HepG2 (cell line): ENCODE measurements around the gene BTN1A1. TPM values are rescaled to one million over a fixed set of nuclear protein-coding genes. Genes with fewer than 3 reads are reported as not detected.
A peak's percentile ranks its signal among the peaks of the same experiment; 100 is the strongest.

ENCODE experiments used
- FOXA1 ChIP-seq, 2 experiments: fragments of 450-650 bp in 1 of 2; sonication (generic) in 1 of 2; formaldehyde crosslinking in 1 of 2; IDR thresholded peaks; 2 replicates each; pipeline versions ENCODE4 v1.4.0 to v1.6.1; 2016 to 2020; ENCODE audit warnings: missing genetic modification reagents in 1 of 2
- HDAC6 ChIP-seq: fragments of 200-600 bp; sonication (generic); IDR thresholded peaks from 2 replicates; pipeline ENCODE4 v1.7.0; 2017; ENCODE audit warnings: mild to moderate bottlenecking, antibody characterized with exemption, low read length, low read depth
- HOXA3 ChIP-seq: sonication (generic); formaldehyde crosslinking; IDR thresholded peaks from 2 replicates; pipeline ENCODE4 v1.5.0; 2020; ENCODE audit warnings: missing genetic modification reagents
- NCOA5 ChIP-seq: sonication (generic); formaldehyde crosslinking; IDR thresholded peaks from 2 replicates; pipeline ENCODE4 v1.4.0; 2020; ENCODE audit warnings: missing genetic modification reagents
- NFIC ChIP-seq: IDR thresholded peaks from 2 replicates; pipeline ENCODE4 v1.6.1; 2012; ENCODE audit warnings: mild to moderate bottlenecking, low read length, inconsistent platforms
- ONECUT2 ChIP-seq: sonication (generic); formaldehyde crosslinking; IDR thresholded peaks from 2 replicates; pipeline ENCODE4 v1.4.0; 2020; ENCODE audit warnings: missing genetic modification reagents
- POGK ChIP-seq: sonication (generic); formaldehyde crosslinking; conservative IDR thresholded peaks from 2 replicates; pipeline ENCODE4 v1.8.0; 2022; ENCODE audit warnings: mild to moderate bottlenecking, moderate library complexity, missing genetic modification reagents
- POGZ ChIP-seq: sonication (generic); formaldehyde crosslinking; IDR thresholded peaks from 2 replicates; pipeline ENCODE4 v1.4.0; 2020; ENCODE audit warnings: mild to moderate bottlenecking, missing genetic modification reagents
- RARA ChIP-seq: IDR thresholded peaks from 2 replicates; pipeline ENCODE4 v1.6.1; 2016; ENCODE audit warnings: missing genetic modification reagents, missing compliant biosample characterization
- SPEN ChIP-seq: sonication (generic); formaldehyde crosslinking; IDR thresholded peaks from 2 replicates; pipeline ENCODE4 v1.5.1; 2020; ENCODE audit warnings: low read depth, mild to moderate bottlenecking, missing genetic modification reagents
- TAF1 ChIP-seq: sonication (generic); formaldehyde crosslinking; IDR thresholded peaks from 2 replicates; pipeline ENCODE4 v1.4.0; 2020; ENCODE audit warnings: missing genetic modification reagents
- ZNF234 ChIP-seq: sonication (generic); formaldehyde crosslinking; conservative IDR thresholded peaks from 2 replicates; pipeline ENCODE4 v1.5.1; 2020; ENCODE audit warnings: mild to moderate bottlenecking, missing genetic modification reagents
- ZNF563 ChIP-seq: sonication (generic); formaldehyde crosslinking; IDR thresholded peaks from 2 replicates; pipeline ENCODE4 v1.8.0; 2022; ENCODE audit warnings: mild to moderate bottlenecking, moderate library complexity, missing genetic modification reagents
- ZNF607 ChIP-seq: sonication (generic); formaldehyde crosslinking; IDR thresholded peaks from 2 replicates; pipeline ENCODE4 v1.5.1; 2020; ENCODE audit warnings: missing genetic modification reagents, mild to moderate bottlenecking, borderline replicate concordance
- ZNF614 ChIP-seq: IDR thresholded peaks from 2 replicates; pipeline ENCODE4 v1.6.1; 2018; ENCODE audit warnings: missing biosample characterization, missing genetic modification reagents, inconsistent platforms, borderline replicate concordance
- ZNF644 ChIP-seq: IDR thresholded peaks from 2 replicates; pipeline ENCODE4 v1.6.1; 2016; ENCODE audit warnings: low read depth
- polyA plus RNA-seq, 8 experiments: library from polyadenylated mRNA; depleted of rRNA in 3 of 8; stranded (reverse) in 7 of 8; unstranded in 1 of 8; fragments of >200 nt; fragmentation: Illumina TruSeq in 4 of 8; extraction: Trizol in 4 of 8; gene quantifications; 2 replicates each; pipeline versions ENCODE4 v1.2.1 to v1.2.3, GENCODE V29; 2011 to 2016; ENCODE audit warnings: low read depth in 4 of 8, missing spikeins in 1 of 8, mixed read lengths in 1 of 8; ENCODE audit not compliant: insufficient read depth in 1 of 8
- total RNA-seq, 5 experiments: library from RNA; depleted of rRNA; stranded (reverse); fragments of >200 nt; fragmentation: Illumina TruSeq; extraction: Trizol; gene quantifications; 2 replicates each; pipeline ENCODE4 v1.2.3, GENCODE V29; 2016; ENCODE audit warnings: low read depth in 1 of 5
- TF ChIP-seq, protein P1 (sequence below): sonication (generic); formaldehyde crosslinking; IDR thresholded peaks from 2 replicates; pipeline ENCODE4 v1.4.0; 2020; ENCODE audit warnings: missing genetic modification reagents
- TF ChIP-seq, protein P2 (sequence below), 2 experiments: fragments of 450-650 bp in 1 of 2; sonication (generic) in 1 of 2; formaldehyde crosslinking in 1 of 2; IDR thresholded peaks; 2 replicates each; pipeline versions ENCODE4 v1.6.1 to v1.8.0; 2016 to 2022; ENCODE audit warnings: antibody characterized with exemption in 1 of 2, mild to moderate bottlenecking in 1 of 2, missing genetic modification reagents in 1 of 2

The BTN1A1 gene
- total and polyA plus RNA-seq, 2 of the 13 experiments (the other 11 are each of a cell fraction or from before 2014, with no cell fraction given) = 0.04 TPM; not detected in 1

GRCh38 chr6:26520850-26521599 lies 20.9 kb downstream of the BTN1A1 start (continued):
- TF ChIP-seq ZNF563 (CRISPR knock-in tag) (no peak), ZNF644 (no peak), ZNF234 (0 out of 2 replicates have a peak, but pooled peaks have one; percentile 61), RARA (CRISPR knock-in tag) (no peak), ZNF614 (CRISPR knock-in tag) (no peak; the same call in 1 of the 2 replicates), HDAC6 (no peak), SPEN (CRISPR knock-in tag) (peak; percentile 42; the same call in 1 of the 2 replicates), ONECUT2 (CRISPR knock-in tag) (peak; percentile 64; the same call in 1 of the 2 replicates), NFIC (no peak; the same call in 1 of the 2 replicates), NCOA5 (CRISPR knock-in tag) (no peak), HOXA3 (peak; percentile 52; the same call in 1 of the 2 replicates), POGZ (CRISPR knock-in tag) (no peak), FOXA1 (IDR thresholded peaks at IDR 0.05) (no peak), FOXA1 (CRISPR knock-in tag; IDR thresholded peaks at IDR 0.05) (no peak), TAF1 (CRISPR knock-in tag) (no peak), POGK (CRISPR knock-in tag) (0 out of 2 replicates have a peak, but pooled peaks have one; percentile 51), ZNF607 (CRISPR knock-in tag) (no peak)
- TF ChIP-seq, protein P1, sequence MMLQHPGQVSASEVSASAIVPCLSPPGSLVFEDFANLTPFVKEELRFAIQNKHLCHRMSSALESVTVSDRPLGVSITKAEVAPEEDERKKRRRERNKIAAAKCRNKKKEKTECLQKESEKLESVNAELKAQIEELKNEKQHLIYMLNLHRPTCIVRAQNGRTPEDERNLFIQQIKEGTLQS (CRISPR knock-in tag) = peak; percentile 39; the same call in 1 of the 2 replicates
- TF ChIP-seq, protein P2, sequence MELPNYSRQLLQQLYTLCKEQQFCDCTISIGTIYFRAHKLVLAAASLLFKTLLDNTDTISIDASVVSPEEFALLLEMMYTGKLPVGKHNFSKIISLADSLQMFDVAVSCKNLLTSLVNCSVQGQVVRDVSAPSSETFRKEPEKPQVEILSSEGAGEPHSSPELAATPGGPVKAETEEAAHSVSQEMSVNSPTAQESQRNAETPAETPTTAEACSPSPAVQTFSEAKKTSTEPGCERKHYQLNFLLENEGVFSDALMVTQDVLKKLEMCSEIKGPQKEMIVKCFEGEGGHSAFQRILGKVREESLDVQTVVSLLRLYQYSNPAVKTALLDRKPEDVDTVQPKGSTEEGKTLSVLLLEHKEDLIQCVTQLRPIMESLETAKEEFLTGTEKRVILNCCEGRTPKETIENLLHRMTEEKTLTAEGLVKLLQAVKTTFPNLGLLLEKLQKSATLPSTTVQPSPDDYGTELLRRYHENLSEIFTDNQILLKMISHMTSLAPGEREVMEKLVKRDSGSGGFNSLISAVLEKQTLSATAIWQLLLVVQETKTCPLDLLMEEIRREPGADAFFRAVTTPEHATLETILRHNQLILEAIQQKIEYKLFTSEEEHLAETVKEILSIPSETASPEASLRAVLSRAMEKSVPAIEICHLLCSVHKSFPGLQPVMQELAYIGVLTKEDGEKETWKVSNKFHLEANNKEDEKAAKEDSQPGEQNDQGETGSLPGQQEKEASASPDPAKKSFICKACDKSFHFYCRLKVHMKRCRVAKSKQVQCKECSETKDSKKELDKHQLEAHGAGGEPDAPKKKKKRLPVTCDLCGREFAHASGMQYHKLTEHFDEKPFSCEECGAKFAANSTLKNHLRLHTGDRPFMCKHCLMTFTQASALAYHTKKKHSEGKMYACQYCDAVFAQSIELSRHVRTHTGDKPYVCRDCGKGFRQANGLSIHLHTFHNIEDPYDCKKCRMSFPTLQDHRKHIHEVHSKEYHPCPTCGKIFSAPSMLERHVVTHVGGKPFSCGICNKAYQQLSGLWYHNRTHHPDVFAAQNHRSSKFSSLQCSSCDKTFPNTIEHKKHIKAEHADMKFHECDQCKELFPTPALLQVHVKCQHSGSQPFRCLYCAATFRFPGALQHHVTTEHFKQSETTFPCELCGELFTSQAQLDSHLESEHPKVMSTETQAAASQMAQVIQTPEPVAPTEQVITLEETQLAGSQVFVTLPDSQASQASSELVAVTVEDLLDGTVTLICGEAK (IDR thresholded peaks at IDR 0.05) = no peak
- TF ChIP-seq, protein P2 (CRISPR knock-in tag; IDR thresholded peaks at IDR 0.05) = no peak
